Lung (tissue), 12 donors: ENCODE measurements around the gene CACNA1C. TPM values are rescaled to one million over a fixed set of nuclear protein-coding genes. Genes with fewer than 3 reads are reported as not detected.

ENCODE experiments used
- ATAC-seq: fragments of 200-7000 bp; cut with Tn5 transposase; one replicate; pipeline ENCODE4 v1.9.1; 2020; ENCODE audit warnings: moderate number of reproducible peaks; ENCODE audit not compliant: insufficient read depth, low FRiP score
- DNase-seq, 3 donors: peaks; one replicate each; pipeline ENCODE4 v3.0.0-alpha.2; 2013 to 2017
- H3K27ac ChIP-seq, 2 donors: one replicate each; pipeline ENCODE4 v1.5.1; 2013; ENCODE audit warnings: mild to moderate bottlenecking in 2 of 2, moderate library complexity in 2 of 2, control low read depth in 1 of 2, inconsistent platforms in 1 of 2, low read depth in 1 of 2, low read length in 1 of 2
- H3K27me3 ChIP-seq, 3 donors: one replicate each; pipeline ENCODE4 v1.5.1; 2013; ENCODE audit warnings: low read length in 2 of 3; ENCODE audit not compliant: control insufficient read depth in 3 of 3, insufficient read depth in 3 of 3
- H3K36me3 ChIP-seq, 4 donors: one replicate each; pipeline ENCODE4 v1.5.1; 2013; ENCODE audit warnings: low read length in 4 of 4, mild to moderate bottlenecking in 1 of 4, moderate library complexity in 1 of 4; ENCODE audit not compliant: control insufficient read depth in 4 of 4, insufficient read depth in 4 of 4
- H3K4me1 ChIP-seq, 5 donors: one replicate each; pipeline ENCODE4 v1.5.1; 2013; ENCODE audit warnings: low read length in 5 of 5, mild to moderate bottlenecking in 2 of 5, moderate library complexity in 1 of 5; ENCODE audit not compliant: control insufficient read depth in 5 of 5, insufficient read depth in 5 of 5
- H3K4me3 ChIP-seq: one replicate; pipeline ENCODE4 v1.5.1; 2013; ENCODE audit warnings: mild to moderate bottlenecking, control low read depth, moderate library complexity
- H3K9ac ChIP-seq, 2 donors: one replicate each; pipeline ENCODE4 v1.5.1; 2013; ENCODE audit warnings: low read length in 2 of 2, control low read depth in 1 of 2; ENCODE audit not compliant: insufficient read depth in 1 of 2
- H3K9me3 ChIP-seq, 4 donors: one replicate each; pipeline ENCODE4 v1.5.1; 2013; ENCODE audit warnings: low read length in 3 of 4, mild to moderate bottlenecking in 1 of 4, moderate library complexity in 1 of 4; ENCODE audit not compliant: control insufficient read depth in 4 of 4, insufficient read depth in 3 of 4
- WGBS, 2 donors: extraction: QIAGEN DNeasy Blood & Tissue Kit; methylation state at CpG; one replicate each; pipeline ENCODE4 v1.1.7; 2013; 5-methylcytosine and 5-hydroxymethylcytosine counted together
- polyA plus RNA-seq, 2 donors: library from polyadenylated mRNA; stranded (reverse); fragments of 200-250 nt; gene quantifications; one replicate each; pipeline ENCODE4 v1.2.1, GENCODE V29; 2013
- total RNA-seq, 2 donors: library from RNA; depleted of rRNA in 1 of 2; stranded (reverse); fragments of >200 nt in 1 of 2; gene quantifications; one replicate each; pipeline ENCODE4 v1.2.1, GENCODE V29; 2014 to 2021
- TF ChIP-seq, protein P1 (sequence below): IDR thresholded peaks from 2 replicates; pipeline ENCODE4 v1.5.1; 2012; ENCODE audit warnings: mild to moderate bottlenecking; ENCODE audit errors: control extremely low read depth, extremely low read depth
- donor health status: control.
- donor health status: control.
- donor health status: Bipolar disorder and iron deficiency.
- donor health status: healthy.
- donor health status: DM: yes; HTN: yes; CAD: no.

CACNA1C gene
- total and polyA plus RNA-seq, 4 donors: 3.2 to 17.5 (median 7.5) TPM

DNA sequence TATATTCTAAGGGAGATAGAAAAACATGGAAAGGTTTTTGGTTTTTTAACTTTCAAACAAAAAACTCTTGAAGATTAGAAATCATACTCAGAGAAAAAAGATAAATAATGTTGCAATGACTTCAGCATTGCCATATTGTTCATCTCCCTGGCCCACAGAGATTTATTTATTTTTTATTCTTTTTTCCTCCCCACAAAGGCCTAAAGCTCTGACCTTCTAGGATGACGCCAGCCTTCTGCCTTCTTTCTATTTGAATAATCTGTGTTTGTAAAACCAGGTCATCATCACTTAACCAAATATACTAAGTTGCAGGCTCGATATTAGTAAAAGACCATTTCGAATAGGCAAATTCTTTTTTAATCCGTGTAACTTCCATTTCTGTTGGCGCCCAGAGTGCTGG lies 44.1 kb upstream of the CACNA1C start:
- Histone ChIP-seq H3K4me3 (no peak overlapping the region), H3K27ac (no peak overlapping the region), H3K27me3 (no peaks in the 10 kb centered on the region), H3K36me3 (peaks cover 0 to 5% (median 0%) of the 10 kb centered on the region in 4 donors), H3K9me3 (no peaks in the 10 kb centered on the region), H3K4me1 (peaks cover 0 to 18% (median 7%) of the 10 kb centered on the region in 5 donors), H3K9ac (no peak overlapping the region)
- 79 to 91% methylated on average over 5 of the region's 5 CpGs for WGBS, 2 donors
- TF ChIP-seq, protein P1, sequence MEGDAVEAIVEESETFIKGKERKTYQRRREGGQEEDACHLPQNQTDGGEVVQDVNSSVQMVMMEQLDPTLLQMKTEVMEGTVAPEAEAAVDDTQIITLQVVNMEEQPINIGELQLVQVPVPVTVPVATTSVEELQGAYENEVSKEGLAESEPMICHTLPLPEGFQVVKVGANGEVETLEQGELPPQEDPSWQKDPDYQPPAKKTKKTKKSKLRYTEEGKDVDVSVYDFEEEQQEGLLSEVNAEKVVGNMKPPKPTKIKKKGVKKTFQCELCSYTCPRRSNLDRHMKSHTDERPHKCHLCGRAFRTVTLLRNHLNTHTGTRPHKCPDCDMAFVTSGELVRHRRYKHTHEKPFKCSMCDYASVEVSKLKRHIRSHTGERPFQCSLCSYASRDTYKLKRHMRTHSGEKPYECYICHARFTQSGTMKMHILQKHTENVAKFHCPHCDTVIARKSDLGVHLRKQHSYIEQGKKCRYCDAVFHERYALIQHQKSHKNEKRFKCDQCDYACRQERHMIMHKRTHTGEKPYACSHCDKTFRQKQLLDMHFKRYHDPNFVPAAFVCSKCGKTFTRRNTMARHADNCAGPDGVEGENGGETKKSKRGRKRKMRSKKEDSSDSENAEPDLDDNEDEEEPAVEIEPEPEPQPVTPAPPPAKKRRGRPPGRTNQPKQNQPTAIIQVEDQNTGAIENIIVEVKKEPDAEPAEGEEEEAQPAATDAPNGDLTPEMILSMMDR: no peak
- ATAC-seq: no peak
- DNase-seq: peak in 1 of 3 donors; percentile 39

DNA sequence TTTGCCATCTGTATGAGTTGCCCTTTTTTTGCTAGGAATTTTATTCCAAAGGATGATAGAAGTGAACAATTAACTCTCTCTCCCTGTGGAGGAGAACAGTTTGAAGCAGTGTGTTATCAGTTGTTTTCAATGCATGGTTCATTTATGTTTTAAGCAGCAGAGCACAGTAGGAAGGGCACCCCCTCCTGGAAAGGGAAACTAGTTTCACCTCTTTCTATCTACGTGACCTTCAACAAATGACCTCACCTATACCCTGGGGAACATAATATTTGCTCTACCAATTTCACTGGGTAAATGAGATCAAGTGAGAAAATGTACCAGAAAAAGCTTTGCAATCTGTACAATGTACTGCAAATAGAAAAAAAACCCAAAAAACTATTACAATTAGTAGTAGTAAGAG lies 43.2 kb upstream of the CACNA1C start:
- H3K4me3 ChIP-seq: no peak overlapping the region
- no peak overlapping the region for H3K9ac ChIP-seq
- H3K27me3 ChIP-seq: no peaks in the 10 kb centered on the region
- TF ChIP-seq, protein P1: no peak
- peaks cover 0 to 25% (median 12%) of the 10 kb centered on the region in 5 donors for H3K4me1 ChIP-seq
- no peak for ATAC-seq
- H3K9me3 ChIP-seq: no peaks in the 10 kb centered on the region
- 43 to 52% methylated on average over 1 of the region's 1 CpG for WGBS, 2 donors
- no peaks in the 10 kb centered on the region for H3K36me3 ChIP-seq
- DNase-seq: no peak
- H3K27ac ChIP-seq: no peak overlapping the region

DNA sequence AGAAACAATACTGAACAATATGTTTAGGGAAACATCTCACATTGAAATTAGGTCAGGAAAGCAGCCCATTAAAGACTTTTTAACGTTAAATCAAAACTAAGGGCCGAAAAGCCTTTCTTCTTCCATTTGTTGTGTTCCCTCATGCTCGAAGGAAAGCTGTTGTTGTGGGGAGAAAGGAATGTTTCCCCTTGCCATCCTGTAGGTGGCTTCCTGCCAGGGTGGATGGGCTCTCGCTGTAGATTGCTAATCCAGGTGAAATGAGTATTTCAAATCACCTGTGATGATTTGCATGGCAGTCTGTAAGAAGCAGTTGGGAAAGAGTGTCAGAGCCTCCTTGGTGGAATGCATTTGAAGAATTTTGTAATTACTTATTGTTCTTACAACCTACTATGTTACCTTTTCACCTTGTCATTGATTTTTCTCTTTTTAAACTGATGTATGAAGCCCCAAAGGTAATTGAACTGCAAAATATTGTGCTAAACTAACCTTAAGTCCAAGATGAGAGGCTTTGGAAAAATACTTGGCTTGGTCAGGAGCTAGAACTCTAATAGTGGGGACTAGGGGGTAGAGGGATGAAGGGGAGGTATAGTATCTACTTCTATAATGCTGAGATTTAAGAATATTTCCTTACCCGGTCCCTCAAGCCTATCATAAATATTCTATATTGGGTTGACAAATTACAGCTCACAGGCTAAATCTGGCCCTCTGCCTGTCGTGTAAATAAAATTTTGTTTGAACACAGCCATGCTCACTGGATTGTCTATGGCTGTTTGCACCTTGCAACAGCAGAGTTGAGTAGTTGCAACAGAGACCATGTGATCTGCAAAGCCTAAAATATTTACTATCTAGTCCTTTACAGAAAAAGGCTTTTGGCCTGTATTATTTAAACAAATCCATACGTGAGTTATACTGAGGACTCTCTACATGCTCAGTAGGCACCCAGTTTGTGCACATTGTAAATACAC lies 40.9 kb upstream of the CACNA1C start:
- Histone ChIP-seq H3K27ac (peak overlapping the region in 1 of 2 donors; percentile 83), H3K4me1 (peaks cover 0 to 26% (median 16%) of the 10 kb centered on the region in 5 donors), H3K36me3 (no peaks in the 10 kb centered on the region), H3K9ac (no peak overlapping the region), H3K27me3 (no peaks in the 10 kb centered on the region), H3K4me3 (no peak overlapping the region), H3K9me3 (no peaks in the 10 kb centered on the region)
- TF ChIP-seq, protein P1: no peak
- ATAC-seq: no peak
- no peak for DNase-seq
- WGBS, 2 donors: 77 to 87% methylated on average over 7 of the region's 7 CpGs
